SIG-M5 treated with dmso at 0.1 percent for 504 hours (cell line): ENCODE data around the gene OR2AT4.
"Not testable (repeated sequence)": the region's sequence is repeated elsewhere in the genome, so short reads cannot be mapped to it uniquely, and the experiment has no call there.

ENCODE experiments used
- DNase-seq: peaks from one replicate; lab custom pipeline; 2025; ENCODE audit not compliant: unreplicated experiment; lab: John Stamatoyannopoulos, UW

OR2AT4 gene

GRCh38 chr11:75068993-75069392 lies 27.7 kb downstream of the OR2AT4 start:
- DNase-seq, result no peak

DNA sequence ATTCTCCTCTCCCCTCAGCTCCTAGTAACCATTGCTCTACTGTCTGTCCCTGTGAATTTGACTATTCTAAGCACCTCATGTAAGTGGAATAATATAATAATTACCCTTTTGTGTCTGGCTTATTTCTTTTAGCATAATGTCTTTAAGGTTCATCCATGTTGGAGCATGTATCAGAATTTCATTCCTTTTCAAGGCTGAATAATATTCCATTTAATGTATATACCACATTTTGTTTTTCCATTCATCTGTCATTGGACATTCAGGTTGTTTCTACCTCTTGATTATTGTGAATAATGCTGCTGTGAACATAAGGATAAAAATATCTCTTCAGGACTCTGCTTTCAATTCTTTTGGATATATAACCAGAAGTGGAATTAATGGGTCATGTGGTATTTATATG lies 28.1 kb downstream of the OR2AT4 start:
- no peak for DNase-seq

DNA sequence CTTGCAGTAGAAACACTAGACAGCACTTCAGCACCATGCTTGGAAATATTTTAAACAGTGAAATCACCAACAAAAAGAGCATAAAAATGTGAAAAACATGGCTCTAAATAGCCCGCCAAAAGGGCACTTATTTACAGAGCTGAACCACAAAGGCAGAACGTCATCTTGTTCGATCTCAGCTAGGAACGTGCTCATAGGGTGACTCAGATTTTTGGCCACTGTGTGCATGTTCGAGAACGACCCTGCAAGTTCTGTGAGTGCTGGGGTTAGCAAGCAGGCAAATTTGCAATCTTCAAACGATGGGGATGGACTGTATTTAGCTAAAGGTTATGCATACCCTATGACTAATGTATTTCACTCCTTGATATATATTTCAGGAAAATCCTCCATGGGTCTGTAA lies 30.6 kb downstream of the OR2AT4 start:
- DNase-seq, result no peak

- DNase-seq, result no peak
These were observed 32.8 kb downstream of the OR2AT4 start for GRCh38 chr11:75063741-75064314.

GRCh38 chr11:75059299-75059698 lies 37.4 kb downstream of the OR2AT4 start:
- DNase-seq, result no peak

DNA sequence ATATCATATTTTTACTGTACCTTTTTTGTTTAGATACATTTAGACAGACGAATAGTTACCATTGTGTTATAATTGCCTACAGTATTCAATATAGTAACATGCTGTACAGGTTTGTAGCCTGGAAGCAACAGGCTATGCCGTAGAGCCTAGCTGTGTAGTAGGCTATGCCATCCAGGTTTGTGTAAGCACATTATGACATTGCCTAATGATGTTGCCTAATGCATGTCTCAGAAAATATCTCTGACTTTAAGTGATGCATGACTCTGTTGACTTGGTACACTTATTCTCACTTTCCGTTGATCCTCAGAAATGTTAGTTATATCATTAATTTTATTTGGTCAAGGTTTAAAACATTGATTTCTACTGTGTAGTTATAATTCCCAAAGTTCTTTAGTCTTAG lies 39.9 kb downstream of the OR2AT4 start:
- DNase-seq, result no peak

GRCh38 chr11:75055511-75055910 lies 41.2 kb downstream of the OR2AT4 start:
- DNase-seq, result no peak

- DNase-seq, result no peak
These were observed 44.2 kb downstream of the OR2AT4 start for GRCh38 chr11:75052457-75052856.

DNA sequence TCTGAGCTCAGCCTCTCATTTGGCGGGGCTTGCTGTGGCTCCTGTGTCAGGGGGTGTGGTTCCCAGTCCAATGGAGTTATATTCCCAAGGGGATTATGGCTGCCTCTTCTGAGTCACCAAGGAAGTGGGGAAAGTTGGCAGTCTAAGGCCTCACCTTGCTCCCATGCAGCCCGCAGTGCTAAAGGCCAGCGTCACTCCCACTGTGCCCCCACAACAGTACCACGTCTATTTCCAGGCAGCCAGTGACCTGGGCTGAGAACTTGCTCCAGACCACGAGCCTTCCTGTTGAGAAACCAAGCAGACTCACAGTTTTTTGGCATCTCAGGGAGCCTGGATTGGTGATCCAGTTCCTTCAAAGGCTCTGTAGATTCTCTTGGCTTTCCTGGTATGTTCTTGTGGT lies 45.6 kb downstream of the OR2AT4 start:
- DNase-seq, result no peak

DNA sequence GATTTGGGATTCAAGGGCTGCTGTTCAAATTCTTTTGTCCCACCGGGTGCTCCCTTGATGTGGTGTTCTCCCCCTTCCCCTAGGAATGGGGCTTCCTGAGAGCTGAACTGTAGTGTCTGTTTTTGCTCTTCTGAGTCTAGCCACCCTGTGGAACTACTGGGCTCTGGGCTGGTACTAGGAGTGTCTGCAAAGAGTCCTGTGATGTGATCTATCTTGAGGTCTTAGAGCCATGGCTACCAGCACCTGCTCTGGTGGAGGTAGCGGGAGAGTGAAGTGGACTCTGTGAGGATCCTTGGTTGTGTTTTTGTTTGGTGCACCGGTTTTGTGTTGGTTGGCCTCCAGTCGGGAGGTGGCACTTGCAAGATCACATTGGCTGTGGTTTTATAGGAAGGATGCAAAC lies 46.2 kb downstream of the OR2AT4 start:
- no peak for DNase-seq

DNA sequence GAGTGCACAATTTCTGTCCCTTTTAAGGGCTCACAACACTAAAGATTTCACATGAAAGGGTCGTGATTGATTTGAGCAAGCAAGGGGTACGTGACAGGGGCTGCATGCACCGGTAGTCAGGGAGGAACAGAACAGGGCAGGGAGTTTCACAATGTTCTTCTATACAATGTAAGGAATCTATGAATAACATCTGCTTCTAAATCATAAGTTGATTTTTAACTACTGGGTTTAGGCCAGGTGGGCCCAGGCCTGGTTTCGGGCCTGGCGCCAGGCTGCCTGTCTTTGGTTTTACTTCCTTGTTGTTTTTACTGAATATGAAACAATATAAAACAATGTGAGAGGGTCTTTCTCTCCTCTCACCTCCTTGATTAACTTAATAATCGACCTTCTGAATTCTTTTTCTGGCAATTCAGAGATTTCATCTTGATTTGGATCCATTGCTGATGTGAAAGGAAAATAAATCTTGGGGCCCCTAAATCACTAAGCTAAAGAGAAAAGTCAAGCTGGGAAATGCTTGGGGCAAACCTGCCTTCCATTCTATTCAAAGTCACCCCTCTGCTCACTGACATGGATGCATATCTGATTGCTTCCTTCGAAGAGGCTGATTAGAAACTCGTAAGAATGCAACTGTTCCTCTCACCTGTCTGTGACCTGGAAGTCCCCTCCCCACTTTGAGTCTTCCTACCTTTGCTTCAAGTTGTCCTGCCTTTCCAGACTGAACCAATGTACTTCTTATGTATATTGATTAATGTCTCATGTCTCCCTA lies 47.0 kb downstream of the OR2AT4 start:
- not testable (repeated sequence) for DNase-seq

- DNase-seq, result no peak
These were observed 49.5 kb downstream of the OR2AT4 start for GRCh38 chr11:75047191-75047590.

GRCh38 chr11:75046668-75047067 lies 50.0 kb downstream of the OR2AT4 start:
- not testable (repeated sequence) for DNase-seq

GRCh38 chr11:75044381-75045170 lies 52.1 kb downstream of the OR2AT4 start:
- DNase-seq, result not testable (repeated sequence)

DNA sequence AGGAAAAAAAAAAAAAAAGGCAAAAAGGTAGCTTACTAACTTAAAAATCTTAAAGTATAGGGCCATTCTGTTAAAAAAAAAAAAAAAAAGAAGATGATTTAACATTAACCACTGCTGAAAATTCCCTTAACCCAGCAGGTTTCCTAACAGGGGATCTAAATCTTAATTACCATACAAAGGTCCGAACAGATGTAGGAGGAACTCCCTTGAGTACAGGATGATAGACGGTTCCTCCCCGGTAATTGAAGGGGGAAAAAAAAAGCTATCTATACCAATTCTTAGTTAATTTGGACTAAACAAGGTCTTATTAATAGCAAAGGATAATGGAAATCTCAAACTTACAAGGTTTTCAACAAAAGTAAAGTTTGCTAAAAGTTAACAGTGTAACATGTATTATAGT lies 54.9 kb downstream of the OR2AT4 start:
- DNase-seq, result not testable (repeated sequence)

- DNase-seq, result no peak
These were observed 55.4 kb downstream of the OR2AT4 start for GRCh38 chr11:75041263-75041662.

DNA sequence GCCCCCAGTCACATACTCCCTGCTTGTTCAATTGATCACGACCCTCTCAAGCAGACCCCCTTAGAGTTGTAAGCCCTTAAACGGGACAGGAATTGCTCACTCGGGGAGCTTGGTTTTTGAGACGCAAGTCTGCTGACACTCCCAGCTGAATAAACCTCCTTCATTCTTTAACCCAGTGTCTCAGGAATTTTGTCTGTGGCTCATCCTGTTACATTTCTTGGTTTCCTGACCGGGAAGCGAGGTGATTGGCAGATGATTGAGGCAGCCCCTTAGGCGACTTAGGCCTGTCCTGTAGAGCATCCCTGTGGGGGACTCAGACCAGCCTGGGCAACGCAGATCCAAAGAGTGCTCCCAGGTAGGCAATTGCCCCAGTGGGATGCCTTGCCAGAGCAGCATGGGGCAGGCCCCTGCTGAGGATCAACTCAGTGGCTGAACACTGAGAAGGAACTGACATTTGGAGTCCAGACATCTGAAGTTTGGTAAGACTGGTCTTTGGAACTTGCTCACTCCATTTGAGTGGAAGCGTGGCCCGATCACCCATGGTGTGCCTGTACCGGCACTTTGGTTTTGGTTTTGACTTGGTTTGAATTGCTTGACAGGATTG lies 56.4 kb downstream of the OR2AT4 start:
- no peak for DNase-seq

DNA sequence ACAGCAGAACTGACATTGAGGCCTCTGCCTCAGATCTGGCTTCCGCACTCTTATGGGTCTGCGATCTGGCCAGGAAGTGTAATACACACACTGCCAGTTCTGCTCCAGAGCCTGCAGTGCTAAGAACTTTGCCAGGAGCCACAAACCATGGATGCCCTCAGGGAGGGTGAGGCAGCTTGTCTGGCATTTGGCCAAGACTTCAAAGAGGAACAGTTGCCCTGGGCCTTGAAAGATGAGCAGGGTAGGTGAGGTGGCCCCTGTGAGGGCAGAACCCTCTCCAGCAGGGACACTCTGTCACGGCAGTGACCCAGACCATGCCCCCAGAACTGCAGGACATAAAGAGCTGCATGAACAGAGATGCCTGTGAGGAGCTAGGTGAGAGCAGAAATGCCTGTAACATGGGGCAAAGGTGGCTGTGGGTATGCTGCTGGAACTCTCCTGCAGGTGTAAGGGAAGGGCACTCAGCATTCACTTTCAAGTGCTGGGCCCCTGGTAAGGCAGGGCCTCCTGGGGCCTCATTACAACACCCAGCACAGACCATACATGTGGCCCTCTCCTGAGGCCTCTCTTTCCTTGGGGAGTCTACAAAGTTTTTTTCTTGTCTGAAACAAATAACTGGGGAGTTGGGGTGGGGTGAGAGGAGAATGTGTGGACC lies 60.6 kb downstream of the OR2AT4 start:
- DNase-seq, result no peak

DNA sequence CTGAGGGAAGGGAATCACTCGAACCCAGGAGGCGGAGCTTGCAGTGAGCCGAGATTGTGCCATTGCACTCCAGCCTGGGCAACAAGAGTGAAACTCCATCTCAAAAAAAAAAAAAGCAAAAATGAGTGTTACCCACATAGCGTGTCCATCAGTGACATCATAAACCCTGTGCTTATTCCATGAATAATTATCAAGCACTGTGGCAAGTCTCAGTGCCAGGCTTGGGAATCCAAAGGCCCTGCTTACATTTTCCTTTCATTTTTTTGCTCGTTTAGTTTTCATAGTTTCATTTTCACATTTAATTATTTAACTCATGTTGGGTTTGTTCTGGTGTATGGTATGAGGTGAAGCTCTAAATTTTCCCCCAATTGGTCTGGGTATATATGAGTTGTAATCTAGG lies 61.4 kb downstream of the OR2AT4 start:
- DNase-seq, result no peak

DNA sequence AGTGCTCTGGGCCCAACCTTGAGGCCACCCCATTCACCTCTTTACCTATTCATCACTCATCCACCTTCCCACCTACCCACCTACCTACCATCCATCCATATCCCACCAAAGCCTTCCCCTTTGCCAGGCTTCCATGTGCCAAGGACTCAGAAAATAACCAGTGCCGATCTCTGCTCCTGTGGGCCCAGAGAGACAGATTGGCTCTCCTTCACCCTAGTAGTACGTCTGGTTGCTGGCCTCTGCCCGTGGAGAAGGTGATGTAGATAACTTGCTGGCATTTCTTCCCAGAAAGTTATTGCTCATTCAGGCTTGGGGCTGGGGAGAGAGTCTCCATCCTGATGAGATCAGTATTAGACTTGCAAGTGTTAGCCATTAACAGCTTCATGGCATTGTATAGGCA lies 62.8 kb downstream of the OR2AT4 start:
- no peak for DNase-seq

DNA sequence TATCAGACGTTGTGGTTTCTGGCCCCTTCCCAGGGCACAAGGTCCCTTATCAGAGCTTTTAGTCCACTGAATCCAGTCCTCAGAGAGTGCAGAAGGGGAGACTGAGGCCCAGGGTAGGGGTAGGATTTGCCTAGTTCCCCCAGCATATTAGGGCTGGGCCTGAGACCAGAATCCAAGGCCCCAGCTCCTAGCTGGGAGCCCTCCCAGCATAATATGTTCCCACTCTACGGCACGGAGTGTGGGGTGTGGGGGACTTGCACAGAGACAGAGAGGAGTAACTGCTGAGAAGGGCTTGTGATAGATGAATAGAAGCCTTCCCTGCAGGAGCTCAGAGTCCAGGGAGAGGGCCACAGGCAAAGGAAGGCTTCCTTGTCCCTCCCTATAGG lies 64.1 kb downstream of the OR2AT4 start:
- DNase-seq, result no peak
